ENCODE results near the gene GARIN1A. TPM values are rescaled to one million over a fixed set of nuclear protein-coding genes. Genes with fewer than 3 reads are reported as not detected.
"Not testable (repeated sequence)": the region's sequence is repeated elsewhere in the genome, so short reads cannot be mapped to it uniquely, and the experiment has no call there.

The GARIN1A gene
- total RNA-seq, 2 experiments from 2014 or later, result 0.07 TPM

GRCh38 chr7:128687131-128687530 is 15.0 kb downstream of the GARIN1A start:
- intact Hi-C loops (cut with DNase I, micrococcal nuclease), result no loop called here
- ChIA-PET CTCF (no interaction called here), POLR2A (no interaction called here)
- DNase-seq (no peak), ATAC-seq (no peak)
- Mint-ChIP-seq H3K4me3 (no peak overlapping the region), H3K27me3 (no peaks in the 10 kb centered on the region), H3K4me1 (no peaks in the 10 kb centered on the region), H3K9me3 (ENCODE audit: low read depth) (no peaks in the 10 kb centered on the region), H3K36me3 (ENCODE audit: low read depth) (no peaks in the 10 kb centered on the region), H3K27ac (no peak overlapping the region)

GRCh38 chr7:128688492-128688891 is 16.4 kb downstream of the GARIN1A start:
- intact Hi-C loops (cut with DNase I, micrococcal nuclease), result no loop called here

GRCh38 chr7:128689161-128689935 is 17.3 kb downstream of the GARIN1A start:
- H3K4me3 Mint-ChIP-seq; ATAC-seq; H3K9me3 Mint-ChIP-seq (ENCODE audit: low read depth); H3K27ac Mint-ChIP-seq; intact Hi-C loops (cut with DNase I, micrococcal nuclease); POLR2A ChIA-PET; DNase-seq; H3K36me3 Mint-ChIP-seq (ENCODE audit: low read depth); CTCF ChIA-PET; H3K27me3 Mint-ChIP-seq; H3K4me1 Mint-ChIP-seq: not testable (repeated sequence)

More at GRCh38 chr7:128688492-128688891, 16.4 kb downstream of the GARIN1A start:
- H3K27me3 Mint-ChIP-seq, result no peaks in the 10 kb centered on the region
- no peaks in the 10 kb centered on the region for H3K36me3 Mint-ChIP-seq (ENCODE audit: low read depth)
- DNase-seq (no peak), ATAC-seq (no peak)
- H3K4me3 Mint-ChIP-seq, result no peak overlapping the region
- H3K27ac Mint-ChIP-seq, result no peak overlapping the region
- no peaks in the 10 kb centered on the region for H3K9me3 Mint-ChIP-seq (ENCODE audit: low read depth)
- ChIA-PET CTCF (no interaction called here), POLR2A (no interaction called here)
- H3K4me1 Mint-ChIP-seq, result no peaks in the 10 kb centered on the region

GRCh38 chr7:128691227-128691626 is 19.1 kb downstream of the GARIN1A start:
- intact Hi-C loops (cut with DNase I, micrococcal nuclease), result no loop called here
- no peak for ATAC-seq
- no peak for DNase-seq
- POLR2A ChIA-PET, result no interaction called here
- no peak overlapping the region for H3K27ac Mint-ChIP-seq
- H3K36me3 Mint-ChIP-seq (ENCODE audit: low read depth), result no peaks in the 10 kb centered on the region
- H3K27me3 Mint-ChIP-seq, result peaks cover 10% of the 10 kb centered on the region
- H3K4me3 Mint-ChIP-seq, result no peak overlapping the region
- CTCF ChIA-PET, result no interaction called here
- no peaks in the 10 kb centered on the region for H3K4me1 Mint-ChIP-seq
- H3K9me3 Mint-ChIP-seq (ENCODE audit: low read depth), result no peaks in the 10 kb centered on the region

- Mint-ChIP-seq H3K4me3 (no peak overlapping the region), H3K9me3 (ENCODE audit: low read depth) (no peaks in the 10 kb centered on the region), H3K36me3 (ENCODE audit: low read depth) (no peaks in the 10 kb centered on the region), H3K27me3 (peaks cover 25% of the 10 kb centered on the region), H3K4me1 (peaks cover 5% of the 10 kb centered on the region), H3K27ac (no peak overlapping the region)
- no peak for DNase-seq
- intact Hi-C loops (cut with DNase I, micrococcal nuclease), result no loop called here
- POLR2A ChIA-PET, result no interaction called here
- ATAC-seq, result no peak
- CTCF ChIA-PET, result interaction anchor here (1.0 to 1.2 kb wide), 2 partner anchors 9 to 10 kb away, joined by 3 read pairs; no protein-coding TSS in a partner anchor
These were observed 20.7 kb downstream of the GARIN1A start for GRCh38 chr7:128692623-128693270.

- CTCF ChIA-PET, result no interaction called here
- Mint-ChIP-seq H3K4me1 (peaks cover 6% of the 10 kb centered on the region), H3K36me3 (ENCODE audit: low read depth) (no peaks in the 10 kb centered on the region), H3K27me3 (peaks cover 33% of the 10 kb centered on the region), H3K27ac (no peak overlapping the region), H3K9me3 (ENCODE audit: low read depth) (no peaks in the 10 kb centered on the region), H3K4me3 (no peak overlapping the region)
- intact Hi-C loops (cut with DNase I, micrococcal nuclease), result no loop called here
- ATAC-seq (no peak), DNase-seq (no peak)
- POLR2A ChIA-PET, result no interaction called here
These were observed 21.4 kb downstream of the GARIN1A start for GRCh38 chr7:128693373-128694015.

GRCh38 chr7:128694738-128695137 is 22.6 kb downstream of the GARIN1A start:
- no peak for ATAC-seq
- Mint-ChIP-seq H3K9me3 (ENCODE audit: low read depth) (no peaks in the 10 kb centered on the region), H3K4me3 (no peak overlapping the region), H3K36me3 (ENCODE audit: low read depth) (no peaks in the 10 kb centered on the region), H3K4me1 (peaks cover 6% of the 10 kb centered on the region), H3K27ac (no peak overlapping the region), H3K27me3 (peaks cover 36% of the 10 kb centered on the region)
- CTCF ChIA-PET, result no interaction called here
- no peak for DNase-seq
- intact Hi-C loops (cut with DNase I, micrococcal nuclease), result no loop called here
- POLR2A ChIA-PET, result no interaction called here

GRCh38 chr7:128697302-128697905 is 25.3 kb downstream of the GARIN1A start:
- Mint-ChIP-seq H3K36me3 (ENCODE audit: low read depth) (no peaks in the 10 kb centered on the region), H3K4me3 (peak overlapping the region; percentile 66), H3K27me3 (peaks cover 46% of the 10 kb centered on the region), H3K9me3 (ENCODE audit: low read depth) (no peaks in the 10 kb centered on the region), H3K27ac (peak overlapping the region; percentile 2), H3K4me1 (peaks cover 6% of the 10 kb centered on the region)
- CTCF ChIA-PET, result interaction anchor here (0.6 to 0.8 kb wide), 2 partner anchors 16 to 77 kb away, joined by 3 read pairs; no protein-coding TSS in a partner anchor
- ATAC-seq, result peak; percentile 92
- intact Hi-C loops (cut with DNase I, micrococcal nuclease), result no loop called here
- peak; percentile 79 for DNase-seq
- POLR2A ChIA-PET, result interaction anchor here (0.7 kb wide), 1 partner anchor 42 kb away, joined by 3 read pairs; the partner anchor contains the start of gene CALU

GRCh38 chr7:128699196-128699712 is 27.2 kb downstream of the GARIN1A start:
- no peak overlapping the region for H3K4me3 Mint-ChIP-seq
- POLR2A ChIA-PET, result no interaction called here
- ATAC-seq (no peak), DNase-seq (no peak)
- peaks cover 43% of the 10 kb centered on the region for H3K27me3 Mint-ChIP-seq
- H3K4me1 Mint-ChIP-seq, result peaks cover 6% of the 10 kb centered on the region
- no peaks in the 10 kb centered on the region for H3K36me3 Mint-ChIP-seq (ENCODE audit: low read depth)
- CTCF ChIA-PET, result interaction anchor here (0.6 kb wide), 1 partner anchor 52 kb away, joined by 3 read pairs; no protein-coding TSS in a partner anchor
- no peaks in the 10 kb centered on the region for H3K9me3 Mint-ChIP-seq (ENCODE audit: low read depth)
- H3K27ac Mint-ChIP-seq, result no peak overlapping the region
- intact Hi-C loops (cut with DNase I, micrococcal nuclease), result no loop called here

- no peak overlapping the region for H3K4me3 Mint-ChIP-seq
- H3K27ac Mint-ChIP-seq, result no peak overlapping the region
- DNase-seq (no peak), ATAC-seq (no peak)
- H3K4me1 Mint-ChIP-seq, result peaks cover 6% of the 10 kb centered on the region
- no peaks in the 10 kb centered on the region for H3K9me3 Mint-ChIP-seq (ENCODE audit: low read depth)
- POLR2A ChIA-PET, result no interaction called here
- CTCF ChIA-PET, result no interaction called here
- peaks cover 41% of the 10 kb centered on the region for H3K27me3 Mint-ChIP-seq
- H3K36me3 Mint-ChIP-seq (ENCODE audit: low read depth), result no peaks in the 10 kb centered on the region
- intact Hi-C loops (cut with DNase I, micrococcal nuclease), result no loop called here
These were observed 27.8 kb downstream of the GARIN1A start for GRCh38 chr7:128699895-128700294.

GRCh38 chr7:128701062-128701785 is 29.1 kb downstream of the GARIN1A start:
- H3K27me3 Mint-ChIP-seq, result peaks cover 36% of the 10 kb centered on the region
- H3K36me3 Mint-ChIP-seq (ENCODE audit: low read depth), result no peaks in the 10 kb centered on the region
- intact Hi-C loops (cut with DNase I, micrococcal nuclease), result no loop called here
- peaks cover 10% of the 10 kb centered on the region for H3K4me1 Mint-ChIP-seq
- POLR2A ChIA-PET, result no interaction called here
- ATAC-seq (no peak), DNase-seq (no peak)
- H3K9me3 Mint-ChIP-seq (ENCODE audit: low read depth), result no peaks in the 10 kb centered on the region
- CTCF ChIA-PET, result interaction anchor here (0.6 to 1.2 kb wide), 2 partner anchors 9 to 39 kb away, joined by 3 read pairs; no protein-coding TSS in a partner anchor
- no peak overlapping the region for H3K4me3 Mint-ChIP-seq
- no peak overlapping the region for H3K27ac Mint-ChIP-seq
